Smooth muscle cell (in vitro differentiated cells): Measurements from ENCODE around the gene GALK2. TPM values are rescaled to one million over a fixed set of nuclear protein-coding genes. Genes with fewer than 3 reads are reported as not detected.
A peak's percentile ranks its signal among the peaks of the same experiment; 100 is the strongest.

Experiments
- DNase-seq: peaks from one replicate; lab custom pipeline; 2025; ENCODE audit not compliant: unreplicated experiment; lab: John Stamatoyannopoulos, UW
- H2AFZ ChIP-seq: fragments of 200-600 bp; sonication (generic); 2 replicates; pipeline ENCODE4 v1.6.0; 2016; ENCODE audit warnings: antibody characterized with exemption, low read depth, mild to moderate bottlenecking
- H3F3A ChIP-seq: fragments of 200-600 bp; sonication (generic); 2 replicates; pipeline ENCODE4 v1.6.0; 2017; ENCODE audit warnings: antibody characterized with exemption, low read depth
- H3K27ac ChIP-seq: fragments of 200-600 bp; sonication (generic); 2 replicates; pipeline ENCODE4 v1.5.1; 2016; ENCODE audit warnings: low read depth, mild to moderate bottlenecking
- H3K27me3 ChIP-seq: fragments of 200-600 bp; sonication (generic); 2 replicates; pipeline ENCODE4 v1.6.1; 2016; ENCODE audit warnings: low read depth, mild to moderate bottlenecking
- H3K36me3 ChIP-seq: fragments of 200-600 bp; sonication (generic); 2 replicates; pipeline ENCODE4 v1.5.1; 2016; ENCODE audit warnings: low read depth
- H3K4me1 ChIP-seq: fragments of 200-600 bp; sonication (generic); 2 replicates; pipeline ENCODE4 v1.5.1; 2016; ENCODE audit warnings: low read depth
- H3K4me2 ChIP-seq: fragments of 200-600 bp; sonication (generic); 2 replicates; pipeline ENCODE4 v1.6.0; 2016; ENCODE audit warnings: mild to moderate bottlenecking
- H3K4me3 ChIP-seq: fragments of 200-600 bp; sonication (generic); 2 replicates; pipeline ENCODE4 v1.5.1; 2016; ENCODE audit warnings: mild to moderate bottlenecking
- H3K79me2 ChIP-seq: fragments of 200-600 bp; sonication (generic); 2 replicates; pipeline ENCODE4 v1.6.0; 2016; ENCODE audit warnings: low read depth, mild to moderate bottlenecking
- H3K9ac ChIP-seq: fragments of 200-600 bp; sonication (generic); 2 replicates; pipeline ENCODE4 v1.6.0; 2016; ENCODE audit warnings: low read depth
- H3K9me3 ChIP-seq: fragments of 200-600 bp; sonication (generic); replicated peaks from 2 replicates; pipeline ENCODE4 v1.5.1; 2016; ENCODE audit warnings: low read depth
- H4K20me1 ChIP-seq: fragments of 200-600 bp; sonication (generic); 2 replicates; pipeline ENCODE4 v1.6.0; 2016; ENCODE audit warnings: low read depth
- CTCF ChIP-seq: fragments of 200-600 bp; sonication (generic); IDR thresholded peaks from 2 replicates; pipeline ENCODE4 v1.5.1; 2017; ENCODE audit warnings: borderline replicate concordance, mild to moderate bottlenecking, antibody characterized with exemption; ENCODE audit not compliant: insufficient read depth, poor library complexity, severe bottlenecking
- WGBS: methylation state at CpG from one replicate; pipeline ENCODE4 v1.1.7; 2016; ENCODE audit warnings: low lambda C conversion rate; 5-methylcytosine and 5-hydroxymethylcytosine counted together
- polyA plus RNA-seq: library from polyadenylated mRNA; unstranded; fragments of >200 nt; fragmentation: Nextera tagmentation; extraction: Ambion mirVana; gene quantifications from 2 replicates; pipeline ENCODE4 v1.2.1, GENCODE V29; 2016
- total RNA-seq: library from RNA; depleted of rRNA; stranded (reverse); fragments of >200 nt; gene quantifications from 2 replicates; pipeline ENCODE4 v1.2.3, GENCODE V29; 2014

The GALK2 gene
- total and polyA plus RNA-seq, 2 experiments from 2014 or later = 24.4 to 33.4 TPM

DNA sequence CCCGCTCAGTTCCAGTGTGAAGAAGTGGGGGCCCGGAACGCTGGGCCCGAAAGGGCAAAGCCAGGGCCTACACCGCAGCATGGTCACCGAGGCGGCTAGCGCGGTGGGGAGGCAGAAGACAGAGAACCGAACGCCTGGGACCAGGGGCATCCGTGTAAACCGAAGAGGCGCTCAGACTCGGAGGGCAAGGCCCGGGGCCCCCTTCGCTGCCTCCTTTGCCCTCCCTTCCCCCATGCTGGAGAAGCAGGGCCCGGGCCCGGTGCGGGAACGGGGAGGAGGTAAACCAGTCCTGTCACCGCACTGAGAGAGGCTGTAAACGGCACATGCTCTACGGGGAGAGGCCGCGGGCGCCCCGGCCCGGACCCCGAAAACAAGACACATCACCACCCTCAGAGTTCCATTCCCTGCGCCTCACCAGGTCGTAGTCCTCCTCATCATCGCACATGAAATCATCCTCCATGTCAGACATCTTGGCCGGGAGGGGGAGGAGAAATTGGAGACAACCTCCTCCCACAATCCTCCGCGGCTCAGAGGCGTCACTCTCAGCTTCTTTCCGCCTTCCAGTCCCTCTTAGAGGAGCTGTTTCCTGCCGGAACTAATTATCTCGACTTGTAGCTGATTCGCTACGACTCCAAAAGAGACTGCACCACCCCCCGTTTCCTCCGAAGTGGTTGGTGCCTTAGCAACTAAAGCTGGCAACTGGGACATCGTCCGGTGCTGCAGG is 14.8 kb upstream of the GALK2 start, which contains the start of gene COPS2:
TSS of gene COPS2 (minus strand) at position 490 of the 724 bp plus-strand sequence. CDS start at position 469, 21 bp downstream.
- Histone ChIP-seq H3K4me3 (peak within 1 kb of the TSS; percentile 85), H3K4me2 (peak within 1 kb of the TSS; percentile 93), H3K36me3 (no peaks in the 10 kb centered on the region), H3K4me1 (peaks cover 19% of the 10 kb centered on the region), H4K20me1 (peaks cover 42% of the 10 kb centered on the region), H3K9me3 (no peaks in the 10 kb centered on the region), H3K9ac (peak within 1 kb of the TSS; percentile 97), H3K27ac (peak within 1 kb of the TSS; percentile 86), H2AFZ (peak within 1 kb of the TSS; percentile 86), H3K27me3 (no peaks in the 10 kb centered on the region), H3F3A (no peaks in the 10 kb centered on the region), H3K79me2 (peaks cover 87% of the 10 kb centered on the region)
- TF ChIP-seq CTCF = no peak
- WGBS = 1% methylated on average over 34 of the region's 46 CpGs
- peak; percentile 69 for DNase-seq

DNA sequence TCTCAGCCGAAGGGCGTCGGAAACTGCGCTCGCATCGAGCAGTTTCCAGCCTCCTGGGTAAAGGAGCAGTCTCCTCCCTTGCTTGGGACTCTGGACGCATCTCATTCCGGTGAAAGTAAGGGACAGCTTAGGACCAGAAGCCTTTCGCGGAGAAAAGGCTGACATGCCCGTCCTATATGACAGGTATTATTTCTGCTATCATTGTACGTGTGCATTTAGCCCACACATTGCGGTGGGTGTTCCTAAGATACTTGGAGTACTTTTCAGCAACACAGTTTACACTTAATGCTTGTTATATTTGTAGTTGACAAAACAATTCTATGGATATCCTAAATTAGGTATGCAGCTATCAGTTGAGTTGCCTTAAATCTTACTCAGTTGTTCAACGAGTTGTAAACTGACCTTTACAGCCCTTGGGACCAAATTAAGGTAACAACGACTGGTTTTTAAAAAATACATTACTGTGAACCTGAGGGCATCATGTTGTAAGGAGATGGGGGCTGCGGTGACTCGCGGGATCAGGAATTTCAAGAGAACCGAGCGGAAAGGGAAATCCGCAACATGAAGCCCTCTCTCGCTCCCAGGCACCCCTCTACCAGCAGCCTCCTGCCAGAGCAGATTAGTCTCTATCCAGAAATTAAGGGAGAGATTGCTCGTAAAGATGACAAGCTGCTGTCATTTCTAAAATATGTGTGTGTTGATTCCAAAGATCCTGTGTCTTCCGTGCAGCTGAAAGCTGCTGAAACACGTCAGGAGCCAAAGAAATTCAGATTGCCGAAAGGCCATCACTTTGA is 14.0 kb upstream of the GALK2 start:
- Histone ChIP-seq H3K9ac (peak overlapping the region; percentile 85), H3K4me1 (peaks cover 19% of the 10 kb centered on the region), H3K27ac (peak overlapping the region; percentile 74), H4K20me1 (peaks cover 35% of the 10 kb centered on the region), H3K4me3 (peak overlapping the region; percentile 85), H3K27me3 (no peaks in the 10 kb centered on the region), H3K4me2 (peak overlapping the region; percentile 93), H3K36me3 (no peaks in the 10 kb centered on the region), H3F3A (no peaks in the 10 kb centered on the region), H3K79me2 (peaks cover 85% of the 10 kb centered on the region), H3K9me3 (no peaks in the 10 kb centered on the region), H2AFZ (peak overlapping the region; percentile 82)
- no peak for DNase-seq
- 2% methylated on average over 26 of the region's 26 CpGs for WGBS
- TF ChIP-seq CTCF = no peak

GRCh38 chr15:49163678-49164077 is 6.4 kb upstream of the GALK2 start:
- 94% methylated on average over 1 of the region's 1 CpG for WGBS
- TF ChIP-seq CTCF = no peak

More at GRCh38 chr15:49163678-49164077, 6.4 kb upstream of the GALK2 start:
- H3K27ac ChIP-seq = no peak overlapping the region
- H3K9me3 ChIP-seq = no peaks in the 10 kb centered on the region
- no peak overlapping the region for H3K9ac ChIP-seq
- H3K4me3 ChIP-seq = no peak overlapping the region
- no peak for DNase-seq
- H3K36me3 ChIP-seq = peaks cover 6% of the 10 kb centered on the region
- H4K20me1 ChIP-seq = no peaks in the 10 kb centered on the region
- peaks cover 32% of the 10 kb centered on the region for H3K79me2 ChIP-seq
- no peaks in the 10 kb centered on the region for H3K4me1 ChIP-seq
- no peaks in the 10 kb centered on the region for H3F3A ChIP-seq
- H2AFZ ChIP-seq = no peak overlapping the region
- no peak overlapping the region for H3K4me2 ChIP-seq
- H3K27me3 ChIP-seq = no peaks in the 10 kb centered on the region
